ENCODE measurements around the gene GSC. TPM values are rescaled to one million over a fixed set of nuclear protein-coding genes. Genes with fewer than 3 reads are reported as not detected.
"Not testable (repeated sequence)": the region's sequence is repeated elsewhere in the genome, so short reads cannot be mapped to it uniquely, and the experiment has no call there.

GSC gene
- polyA plus RNA-seq, 3 donors, result not detected

DNA sequence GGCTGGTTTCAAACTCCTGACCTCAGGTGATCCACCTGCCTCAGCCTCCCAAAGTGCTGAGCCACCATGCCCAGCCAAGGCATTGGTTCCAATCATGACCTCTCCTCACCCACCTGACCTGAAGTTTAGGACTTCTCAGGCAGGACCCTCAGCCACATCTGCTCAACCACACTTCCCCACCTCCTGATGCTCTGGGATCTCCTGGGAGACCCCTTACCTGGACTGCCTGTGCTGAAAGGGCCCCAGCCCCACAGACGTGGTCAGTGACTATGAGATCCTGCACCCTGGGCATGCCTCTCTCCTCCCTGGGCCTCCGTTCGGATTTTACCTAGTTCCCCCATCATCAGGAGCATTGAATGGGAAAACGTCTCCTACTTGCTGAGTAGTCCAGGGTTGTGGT lies 18.0 kb downstream of the GSC start:
- DNase-seq (ENCODE audit: extremely low read depth in 1 of 11, low read depth in 9 of 11, low spot score in 4 of 11), result no peak

DNA sequence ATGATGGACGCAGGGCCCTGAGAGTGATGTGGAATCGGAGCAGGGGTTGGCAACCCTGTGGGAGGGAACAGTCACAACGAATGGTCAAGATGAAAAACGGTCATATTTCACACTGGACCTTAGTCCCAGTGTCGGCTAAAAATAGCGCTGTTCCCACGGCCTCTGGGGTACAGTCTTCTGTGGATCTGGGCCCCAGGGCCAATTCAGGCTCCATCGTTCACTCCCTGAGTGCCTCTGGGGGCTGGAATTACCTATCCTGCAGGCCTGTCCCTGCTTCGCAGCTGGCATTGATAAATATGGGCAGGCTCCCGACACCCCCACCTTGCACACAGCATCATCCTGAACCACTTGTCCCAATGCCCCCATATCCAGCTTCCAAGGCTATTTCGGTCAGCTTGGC lies 18.6 kb downstream of the GSC start:
- no peak for DNase-seq (ENCODE audit: extremely low read depth in 1 of 11, low read depth in 9 of 11, low spot score in 4 of 11)

DNA sequence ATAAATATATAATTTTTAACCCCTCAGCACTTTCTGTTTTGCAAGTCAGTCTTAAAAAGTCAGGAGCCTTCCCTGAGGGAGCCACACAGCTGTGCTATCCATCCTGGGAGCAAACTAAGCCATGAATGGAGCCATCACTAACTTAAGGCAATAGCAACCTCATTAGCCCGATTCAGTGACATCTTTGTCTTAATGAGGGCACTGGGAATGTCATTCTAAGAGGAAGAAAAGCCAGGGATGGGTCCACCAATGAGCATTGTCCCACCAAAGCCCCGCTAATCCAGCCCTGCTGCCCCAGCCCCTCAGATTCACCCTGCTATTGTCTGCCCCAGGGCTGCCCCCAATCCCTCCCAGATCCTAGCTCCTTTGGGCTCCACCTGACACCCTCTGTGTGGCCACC lies 19.5 kb downstream of the GSC start:
- no peak for DNase-seq (ENCODE audit: extremely low read depth in 1 of 11, low read depth in 9 of 11, low spot score in 4 of 11)

DNA sequence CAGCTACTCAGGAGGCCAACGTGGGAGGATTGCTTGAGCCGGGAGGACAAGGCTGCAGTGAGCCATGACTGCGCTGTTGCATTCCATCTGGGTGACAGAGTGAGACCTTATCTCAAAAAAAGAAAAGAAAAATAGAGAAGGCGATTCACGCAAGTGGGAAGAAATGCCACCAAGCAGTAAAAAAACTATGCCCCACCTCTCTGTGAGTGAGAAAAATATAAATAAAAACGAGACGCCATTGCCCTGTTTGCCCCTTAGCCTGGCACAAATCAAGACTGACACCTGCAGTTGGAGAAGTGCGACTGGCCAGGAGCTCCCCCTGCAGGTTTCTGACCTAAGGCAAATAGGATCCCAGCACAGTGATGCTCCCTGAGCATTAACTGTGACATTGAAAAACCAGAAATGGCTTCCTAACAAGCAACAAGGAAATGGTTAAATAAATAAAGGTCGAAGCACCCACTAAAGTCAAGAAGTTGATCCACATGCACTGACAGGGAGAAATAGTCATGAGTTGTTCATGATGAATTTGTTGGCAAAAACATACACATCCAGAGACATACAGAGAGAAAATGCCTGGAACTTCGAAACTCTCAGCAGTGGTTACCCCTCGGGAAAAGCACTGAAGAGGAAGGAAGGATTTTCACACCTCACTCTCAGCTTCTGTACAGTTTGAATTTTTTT lies 21.1 kb downstream of the GSC start:
- no peak for DNase-seq (ENCODE audit: extremely low read depth in 1 of 11, low read depth in 9 of 11, low spot score in 4 of 11)

DNA sequence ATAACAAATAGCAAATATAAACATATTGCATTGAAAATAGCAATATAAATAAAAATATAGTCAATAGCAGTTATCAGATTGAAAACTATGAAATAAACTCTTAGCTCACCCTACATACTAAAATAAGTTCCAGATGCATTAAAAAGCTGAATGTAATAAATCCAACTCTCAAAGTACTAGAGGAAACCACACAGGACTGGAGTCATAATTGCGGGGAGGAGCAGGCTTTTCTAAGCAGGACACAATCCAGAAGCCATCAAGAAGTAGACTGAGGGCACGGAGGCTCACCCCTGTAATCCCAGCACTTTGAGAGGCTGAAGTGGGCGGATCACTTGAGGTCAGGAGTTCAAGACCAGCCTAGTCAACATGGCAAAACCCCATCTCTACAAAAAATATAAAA lies 22.2 kb downstream of the GSC start:
- DNase-seq (ENCODE audit: extremely low read depth in 1 of 11, low read depth in 9 of 11, low spot score in 4 of 11), result no peak

DNA sequence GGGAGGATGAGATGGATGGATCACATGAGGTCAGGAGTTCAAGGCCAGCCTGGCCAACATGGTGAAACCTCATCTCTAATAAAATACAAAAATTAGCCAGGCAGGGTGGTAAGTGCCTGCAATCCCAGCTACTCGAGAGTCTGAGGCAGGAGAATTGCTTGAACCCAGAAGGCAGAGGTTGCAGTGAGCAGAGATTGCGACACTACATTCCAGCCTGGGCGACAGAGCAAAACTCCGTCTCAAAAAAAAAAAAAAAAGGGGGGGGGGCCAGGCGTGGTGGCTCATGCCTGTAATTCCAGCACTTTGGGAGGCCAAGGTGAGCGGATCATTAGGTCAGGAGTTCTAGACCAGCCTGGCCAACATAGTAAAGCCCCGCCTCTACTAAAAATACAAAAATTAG lies 22.8 kb downstream of the GSC start:
- DNase-seq (ENCODE audit: extremely low read depth in 1 of 11, low read depth in 9 of 11, low spot score in 4 of 11), result not testable (repeated sequence)

DNA sequence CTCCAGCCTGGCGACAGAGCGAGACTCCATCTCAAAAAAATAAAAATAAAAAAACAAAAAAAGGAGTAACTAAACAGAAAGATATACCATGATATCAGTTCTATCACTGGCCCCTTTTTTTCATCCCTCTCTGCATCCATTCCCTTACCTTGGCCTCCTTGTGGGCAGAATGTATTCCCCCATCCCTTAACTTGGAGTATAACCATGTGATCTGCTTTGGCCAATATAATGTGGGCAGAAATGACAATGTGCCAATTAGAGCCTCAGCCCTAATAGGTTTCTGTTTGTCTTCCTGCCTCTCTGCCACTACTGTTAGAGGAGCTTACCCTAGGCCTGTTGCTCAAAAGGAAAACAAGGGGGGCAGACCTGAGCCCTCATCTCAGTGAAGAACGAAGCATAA lies 23.8 kb downstream of the GSC start:
- no peak for DNase-seq (ENCODE audit: extremely low read depth in 1 of 11, low read depth in 9 of 11, low spot score in 4 of 11)

DNA sequence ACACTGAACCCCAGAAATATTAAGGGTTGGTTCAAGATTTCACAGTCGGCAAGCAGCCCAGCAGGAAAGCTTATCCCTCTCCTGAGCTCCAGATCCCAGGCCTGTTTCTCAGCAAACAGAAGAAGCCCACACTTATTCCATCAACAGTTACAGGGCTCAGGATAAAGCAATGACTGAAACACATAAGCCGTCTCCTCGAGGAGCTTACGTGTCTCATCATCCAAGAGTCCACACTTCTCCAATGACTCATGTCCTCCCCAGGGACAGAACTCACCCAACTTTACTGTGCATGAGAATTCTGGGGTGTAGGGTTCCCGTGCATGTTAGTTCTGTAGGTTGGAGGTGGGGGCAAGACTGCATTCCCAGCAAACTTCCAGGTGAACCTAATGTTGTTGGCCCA lies 31.2 kb downstream of the GSC start:
- DNase-seq (ENCODE audit: extremely low read depth in 1 of 11, low read depth in 9 of 11, low spot score in 4 of 11), result no peak

DNA sequence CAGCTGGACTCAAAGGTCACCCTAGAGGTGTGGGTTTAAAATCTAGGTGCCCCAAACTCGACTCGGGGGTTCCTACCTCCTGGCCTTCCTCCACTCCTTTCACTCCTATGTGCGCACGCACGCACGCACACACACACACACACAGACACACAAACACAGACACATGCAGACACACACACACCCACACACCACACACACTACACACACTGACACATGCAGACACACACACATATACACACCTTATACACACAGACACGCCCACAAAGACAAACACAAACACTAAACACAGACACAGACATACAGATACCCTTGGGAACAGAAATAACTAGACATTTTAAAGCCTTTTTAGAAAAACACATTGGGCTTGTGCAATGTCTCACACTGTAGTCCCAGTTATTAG lies 31.8 kb downstream of the GSC start:
- DNase-seq (ENCODE audit: extremely low read depth in 1 of 11, low read depth in 9 of 11, low spot score in 4 of 11), result no peak

DNA sequence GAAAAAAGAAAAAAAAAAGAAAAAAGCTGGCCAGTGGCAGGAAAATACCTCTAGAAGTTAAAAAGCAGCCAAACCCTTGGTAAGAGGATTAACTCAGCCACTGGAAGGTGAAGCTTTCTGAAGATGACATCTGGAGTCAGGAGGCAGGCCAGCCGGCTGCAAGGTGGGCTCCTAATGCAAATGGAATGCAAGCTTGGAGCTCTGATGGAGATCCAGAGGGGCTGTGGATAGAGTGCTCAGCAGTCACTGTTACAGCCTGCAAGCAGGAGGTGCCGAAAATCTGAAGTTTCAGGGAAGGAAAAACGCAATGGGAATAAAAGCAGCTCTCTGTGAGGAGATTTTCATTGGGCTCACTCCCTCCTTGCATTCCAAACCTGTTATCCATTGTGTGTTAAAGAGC lies 41.0 kb downstream of the GSC start:
- DNase-seq (ENCODE audit: extremely low read depth in 1 of 11, low read depth in 9 of 11, low spot score in 4 of 11), result no peak

DNA sequence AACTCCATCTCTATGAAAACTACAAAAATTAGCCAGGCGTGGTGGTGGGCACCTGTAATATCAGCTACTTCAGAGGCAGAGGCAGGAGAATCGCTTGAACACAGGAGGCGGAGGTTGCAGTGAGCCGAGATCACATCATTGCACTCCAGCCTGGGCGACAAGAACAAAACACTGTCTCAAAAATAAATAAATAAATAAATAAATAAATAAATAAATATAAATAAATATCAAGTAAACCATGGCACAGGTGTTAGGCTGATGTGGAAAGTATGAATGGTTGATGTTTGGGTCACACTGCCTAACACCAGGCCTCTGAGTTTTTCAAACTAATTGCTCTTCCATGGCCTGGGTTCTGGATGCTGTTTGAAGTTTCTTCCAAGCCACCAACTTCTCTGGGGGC lies 41.5 kb downstream of the GSC start:
- not testable (repeated sequence) for DNase-seq (ENCODE audit: extremely low read depth in 1 of 11, low read depth in 9 of 11, low spot score in 4 of 11)

DNA sequence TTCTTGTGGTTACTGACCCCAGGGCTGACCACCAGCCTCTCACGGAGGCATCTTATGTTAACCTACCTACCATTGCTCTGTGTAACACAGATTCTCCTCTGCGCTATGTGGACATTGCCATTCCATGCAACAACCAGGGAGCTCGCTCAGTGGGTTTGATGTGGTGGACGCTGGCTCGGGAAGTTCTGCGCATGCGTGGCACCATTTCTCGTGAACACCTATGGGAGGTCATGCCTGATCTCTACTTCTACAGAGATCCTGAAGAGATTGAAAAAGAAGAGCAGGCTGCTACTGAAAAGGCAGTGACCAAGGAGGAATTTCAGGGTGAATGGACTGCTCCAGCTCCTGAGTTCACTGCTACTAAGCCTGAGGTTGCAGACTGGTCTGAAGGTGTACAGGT lies 43.3 kb downstream of the GSC start:
- DNase-seq (ENCODE audit: extremely low read depth in 1 of 11, low read depth in 9 of 11, low spot score in 4 of 11), result not testable (repeated sequence)

DNA sequence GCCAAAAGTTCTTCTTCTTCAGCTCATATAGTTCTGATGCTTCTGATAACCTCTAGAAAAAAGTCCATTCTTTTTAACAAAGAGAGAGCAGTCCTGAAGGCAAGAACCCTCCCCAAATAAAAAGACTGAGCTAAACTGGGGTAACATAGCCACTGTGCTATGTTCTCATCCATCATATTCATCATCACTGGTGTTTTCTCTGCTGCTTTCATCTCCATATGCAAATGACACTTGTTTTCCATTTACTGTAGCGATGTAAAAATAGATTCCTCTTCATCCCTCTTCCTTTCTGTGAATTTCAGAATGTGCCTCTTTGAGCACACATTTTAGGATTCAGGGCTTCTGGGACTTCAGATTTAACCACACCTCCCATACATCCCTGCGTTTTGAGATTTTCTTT lies 44.9 kb downstream of the GSC start:
- no peak for DNase-seq (ENCODE audit: extremely low read depth in 1 of 11, low read depth in 9 of 11, low spot score in 4 of 11)

DNA sequence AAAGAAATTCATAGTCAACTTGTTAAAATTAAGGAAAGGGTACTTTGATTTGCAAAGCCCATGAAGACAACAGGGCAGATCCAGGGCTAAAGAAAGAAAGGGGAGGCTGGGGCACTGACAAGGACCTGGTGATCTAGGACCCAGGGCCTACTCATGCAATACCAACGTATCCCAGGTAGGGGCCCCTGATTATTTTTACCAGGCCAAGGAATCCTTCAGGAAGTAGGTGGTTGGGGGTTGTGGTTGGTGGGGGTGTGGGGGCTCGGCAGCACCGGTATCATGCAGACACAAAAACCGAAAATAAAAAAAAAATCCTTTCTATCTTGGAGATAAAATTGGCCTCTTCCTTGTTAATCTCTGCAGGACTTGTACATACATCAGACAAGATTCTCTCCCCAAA lies 47.5 kb downstream of the GSC start:
- DNase-seq (ENCODE audit: extremely low read depth in 1 of 11, low read depth in 9 of 11, low spot score in 4 of 11), result no peak

Other genes with a start within 250 kb of the GSC start
- 1 to 10 TPM in 2 of 3 donors, under 1 TPM in 1; 0.70 to 1.5 (median 1.5) TPM for gene SERPINA4, start 208.7 kb downstream of the GSC start, polyA plus RNA-seq (ENCODE audit: insufficient read length in 3 of 3)
- gene SERPINA5, start 188.7 kb downstream of the GSC start, polyA plus RNA-seq (ENCODE audit: insufficient read length in 3 of 3), result 10 to 100 TPM; 10.1 to 12.9 (median 10.2) TPM
- under 1 TPM; 0.25 to 0.45 (median 0.29) TPM for gene SERPINA3, start 157.7 kb downstream of the GSC start, polyA plus RNA-seq (ENCODE audit: insufficient read length in 3 of 3)

Measured in renal cortex interstitium (tissue), 11 donors.